Stimulated activated CD8-positive, alpha-beta memory T cell treated with anti-CD3 and anti-CD28 coated beads, Interleukin-4, amount 100 ng/mL, for 48 hours (primary cell): ENCODE measurements around the gene TMPRSS6.

Experiments
- DNase-seq: peaks from one replicate; pipeline ENCODE4 v3.0.0-alpha.2; 2020

TMPRSS6 gene

GRCh38 chr22:37139762-37140161 lies 30.2 kb upstream of the TMPRSS6 start:
- peak; percentile 49 for DNase-seq

DNA sequence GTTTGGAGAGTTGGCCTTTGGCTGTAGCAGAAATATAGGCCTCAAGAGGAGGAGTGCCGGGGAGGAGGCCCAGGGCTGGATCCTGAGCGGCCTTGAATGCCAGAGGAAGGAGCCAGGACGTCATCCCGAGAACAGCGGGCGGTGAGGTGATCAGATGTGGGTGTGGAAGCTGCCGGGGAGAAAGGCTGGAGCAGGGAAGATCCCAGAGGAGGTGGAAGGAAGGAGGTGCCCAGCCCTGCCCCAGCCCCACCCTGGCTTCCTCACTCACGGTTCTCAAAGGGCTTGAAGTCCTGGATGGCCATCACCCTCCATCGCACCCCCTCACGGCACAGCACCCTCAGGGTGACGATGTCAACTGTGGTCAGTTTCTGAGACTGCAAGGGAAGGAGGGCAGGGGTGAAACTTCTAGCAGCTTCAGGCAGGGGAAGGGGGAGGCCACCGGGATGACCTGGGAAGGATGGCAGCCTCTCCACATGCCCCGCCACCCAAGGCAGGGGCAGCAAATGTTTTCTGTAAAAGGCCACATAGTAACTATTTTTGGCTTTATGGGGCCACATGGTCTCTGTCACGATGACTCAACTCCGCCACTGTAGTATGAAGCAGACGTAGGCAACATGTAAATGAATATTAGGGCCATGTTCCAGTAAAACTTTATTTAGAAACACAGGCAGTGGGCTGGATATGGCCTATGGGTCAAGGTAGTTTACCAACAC lies 29.5 kb upstream of the TMPRSS6 start:
- DNase-seq, result peak; percentile 53

DNA sequence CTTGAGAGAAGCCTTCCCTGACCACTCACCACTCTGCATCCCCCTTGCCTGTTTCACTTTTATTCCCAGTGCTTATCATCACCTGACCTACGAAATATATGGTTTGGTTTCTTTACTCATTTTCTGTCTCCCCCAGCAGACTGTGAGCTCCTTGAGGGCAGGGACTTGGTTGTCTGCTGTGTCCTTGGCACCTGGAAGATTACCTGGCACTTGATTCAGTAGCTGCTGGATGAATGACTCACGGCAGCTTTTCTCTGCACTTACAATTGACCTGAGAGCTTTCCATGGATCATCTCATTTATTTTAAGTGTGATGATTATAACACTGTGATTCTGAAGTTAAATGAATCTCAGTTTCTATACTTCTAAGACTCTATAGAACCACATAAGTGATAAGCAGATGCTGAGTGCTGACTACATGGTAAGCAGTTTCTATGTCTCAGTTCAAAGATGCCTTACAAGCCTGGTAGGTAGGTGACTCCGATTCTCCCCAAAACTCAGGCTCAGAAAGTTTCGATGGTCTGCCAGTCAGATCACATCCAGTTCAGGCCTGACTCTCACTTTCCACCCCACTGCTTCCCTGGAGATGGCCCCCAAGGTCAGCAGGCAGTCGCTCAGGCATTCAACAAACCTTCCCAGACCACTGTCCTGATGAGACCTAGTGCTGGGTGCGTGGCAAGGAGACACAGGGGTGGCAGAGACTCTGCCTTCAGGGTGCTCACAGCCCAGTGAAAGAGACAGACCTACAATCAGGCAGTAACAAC lies 28.6 kb upstream of the TMPRSS6 start:
- DNase-seq, result peak; percentile 70

GRCh38 chr22:37137131-37137530 lies 27.6 kb upstream of the TMPRSS6 start:
- no peak for DNase-seq

GRCh38 chr22:37135023-37135422 lies 25.5 kb upstream of the TMPRSS6 start:
- DNase-seq, result no peak

GRCh38 chr22:37133304-37134018 lies 23.9 kb upstream of the TMPRSS6 start:
- DNase-seq, result no peak

DNA sequence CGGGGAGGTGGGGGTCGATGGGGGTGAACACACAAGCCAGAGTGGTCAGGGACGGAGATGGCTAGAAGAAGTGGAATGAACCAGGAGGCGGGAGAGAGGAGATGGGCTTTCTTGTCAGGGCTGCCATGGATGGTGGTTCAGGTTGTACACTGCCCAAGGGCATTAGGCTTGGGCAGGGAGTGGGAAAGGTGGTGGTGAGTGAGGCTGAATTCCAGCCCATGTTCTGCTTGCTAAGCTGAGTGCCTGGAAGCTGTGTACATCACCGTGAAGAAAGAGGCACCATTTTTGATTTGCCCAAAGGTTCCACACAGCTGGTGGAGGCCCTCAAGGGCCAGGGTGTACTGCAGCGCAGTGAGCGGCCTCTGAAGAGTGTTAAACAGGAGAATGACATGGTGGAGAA lies 23.3 kb upstream of the TMPRSS6 start:
- no peak for DNase-seq

- DNase-seq, result no peak
Measured at GRCh38 chr22:37129866-37130441, 20.4 kb upstream of the TMPRSS6 start.

- DNase-seq, result no peak
Measured at GRCh38 chr22:37128555-37129281, 19.2 kb upstream of the TMPRSS6 start.

DNA sequence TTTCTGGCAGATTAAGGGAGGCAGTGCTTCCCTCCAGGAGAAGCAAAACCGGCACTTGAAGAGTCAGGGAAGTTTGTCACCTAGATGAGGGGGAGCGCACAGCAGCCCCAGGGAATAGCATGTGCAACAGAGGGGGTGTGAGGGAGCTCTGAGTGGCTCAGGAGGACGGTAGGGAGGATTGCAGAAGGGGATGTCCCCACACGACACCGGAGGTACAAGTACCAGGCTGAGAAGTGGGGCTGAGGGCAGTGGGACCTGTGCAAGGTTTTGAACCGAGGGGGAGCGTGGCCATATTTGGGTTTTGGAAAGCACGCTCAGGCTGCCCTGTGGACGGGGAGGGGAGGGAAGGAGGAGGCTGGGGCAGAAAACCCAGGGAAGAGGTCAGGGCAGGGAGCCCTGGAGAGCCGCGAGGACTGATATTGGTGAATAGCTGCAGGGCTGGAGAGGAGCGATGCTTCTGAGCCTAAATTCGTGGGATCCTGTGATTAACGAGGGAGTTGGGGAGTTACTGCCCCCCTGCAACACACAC lies 17.9 kb upstream of the TMPRSS6 start:
- DNase-seq, result no peak

GRCh38 chr22:37126882-37127281 lies 17.4 kb upstream of the TMPRSS6 start:
- DNase-seq, result peak; percentile 53

- DNase-seq, result peak; percentile 49
Measured at GRCh38 chr22:37126383-37126782, 16.9 kb upstream of the TMPRSS6 start.

DNA sequence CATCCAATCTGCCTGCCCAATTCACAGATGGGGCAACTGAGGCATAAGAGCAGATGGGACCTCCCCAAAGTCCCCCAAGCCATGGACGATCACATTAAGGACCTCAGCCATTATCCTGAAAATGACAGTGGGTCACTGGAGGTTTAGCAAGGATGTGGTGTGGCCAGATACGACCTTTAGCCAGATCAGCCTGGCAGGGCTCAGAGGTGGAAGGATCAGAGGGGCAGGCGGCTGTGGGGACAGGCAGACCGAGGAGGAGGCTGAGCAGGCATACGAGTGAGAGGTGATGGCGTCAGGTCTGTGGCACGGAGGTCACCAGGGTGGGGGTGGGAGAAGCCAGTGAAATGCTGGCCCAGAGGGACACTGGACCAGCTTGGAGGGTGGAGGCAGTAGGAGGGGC lies 14.1 kb upstream of the TMPRSS6 start:
- DNase-seq, result no peak

GRCh38 chr22:37122598-37123180 lies 13.2 kb upstream of the TMPRSS6 start:
- no peak for DNase-seq

- peak; percentile 93 for DNase-seq
Measured at GRCh38 chr22:37121887-37122591, 12.5 kb upstream of the TMPRSS6 start.

DNA sequence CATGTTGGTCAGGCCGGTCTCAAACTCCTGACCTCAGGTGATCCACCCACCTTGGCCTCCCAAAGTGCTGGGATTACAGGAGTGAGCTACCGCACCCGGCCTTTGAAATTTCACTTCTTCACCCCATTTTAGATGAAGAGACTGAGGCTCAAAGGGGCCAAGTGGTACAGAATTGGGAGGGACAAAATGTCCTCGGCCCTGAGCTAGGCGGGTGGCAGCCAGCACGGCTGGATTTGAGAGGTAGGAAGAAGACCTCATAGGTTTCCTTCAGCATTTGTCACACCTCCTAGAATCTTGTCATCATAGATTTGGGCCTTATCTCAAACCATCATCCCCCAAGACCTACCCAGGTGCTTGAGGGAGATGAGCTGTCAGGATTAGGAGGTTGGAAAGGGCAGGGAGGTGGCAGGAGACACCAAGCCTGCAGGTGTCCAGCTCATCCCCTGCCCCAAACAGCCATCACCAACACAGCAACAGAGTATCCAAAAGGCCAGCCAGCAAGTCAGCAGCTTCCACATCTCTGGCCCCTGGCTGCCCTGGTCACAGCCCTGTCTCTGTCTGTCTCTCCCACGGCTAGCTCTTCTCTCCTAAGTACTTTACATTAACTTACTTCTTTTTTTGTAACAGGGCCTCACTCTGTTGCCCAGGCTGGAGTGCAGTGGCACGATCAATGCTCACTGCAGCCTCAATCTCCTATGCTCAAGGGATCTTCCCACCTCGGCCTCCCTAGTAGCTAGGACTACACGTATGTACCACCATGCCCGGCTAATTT lies 11.2 kb upstream of the TMPRSS6 start:
- DNase-seq, result no peak

GRCh38 chr22:37119872-37120271 lies 10.4 kb upstream of the TMPRSS6 start:
- DNase-seq, result no peak

GRCh38 chr22:37118083-37118482 lies 8.6 kb upstream of the TMPRSS6 start:
- no peak for DNase-seq

- DNase-seq, result no peak
Measured at GRCh38 chr22:37117092-37117491, 7.6 kb upstream of the TMPRSS6 start.

DNA sequence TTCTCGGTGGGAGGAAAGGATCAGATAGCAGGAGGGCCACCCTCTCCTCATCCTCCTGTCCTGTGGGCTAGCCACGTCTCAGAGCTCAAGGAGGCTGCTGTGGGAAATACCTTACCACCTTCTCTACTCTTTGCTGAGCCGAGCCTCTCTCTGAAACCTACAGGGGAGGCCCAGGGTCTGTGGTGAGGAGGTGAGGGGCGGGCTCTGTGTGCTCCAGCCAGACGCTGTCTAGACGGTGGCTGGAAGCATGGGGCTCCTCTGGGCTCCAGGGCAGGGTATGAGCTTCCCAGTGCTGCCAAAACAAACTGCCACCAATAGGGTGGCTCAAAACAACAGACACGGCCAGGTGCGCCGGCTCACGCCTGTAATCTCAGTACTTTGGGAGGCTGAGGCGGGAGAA lies 5.5 kb upstream of the TMPRSS6 start:
- no peak for DNase-seq

DNA sequence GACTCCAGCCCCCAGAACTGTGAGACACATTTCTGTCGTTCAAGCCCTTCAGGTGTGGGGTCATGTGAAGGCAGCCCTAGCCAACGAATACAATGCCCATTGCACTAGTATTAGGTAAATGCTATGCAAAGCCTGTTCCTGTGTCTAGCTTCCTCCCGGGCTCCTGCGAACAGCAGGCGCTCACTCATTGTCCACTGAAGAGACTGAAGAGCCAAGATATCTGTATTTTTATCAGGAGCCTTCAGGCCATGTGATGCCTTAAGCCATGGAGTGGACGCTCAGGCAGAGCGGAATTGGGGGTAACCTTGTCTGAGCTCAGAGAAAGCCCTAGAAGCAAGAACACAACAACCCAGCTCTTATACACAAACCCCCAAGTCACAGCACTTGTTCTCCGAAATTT lies 4.2 kb upstream of the TMPRSS6 start:
- no peak for DNase-seq
